H9 (cell line): ENCODE results near the gene EIF4E. TPM values are rescaled to one million over a fixed set of nuclear protein-coding genes. Genes with fewer than 3 reads are reported as not detected.
A peak's percentile ranks its signal among the peaks of the same experiment; 100 is the strongest.

Experiments
- DNase-seq: peaks from one replicate; pipeline ENCODE4 v3.0.0-alpha.2; 2017
- H2AFZ ChIP-seq: one replicate; pipeline ENCODE4 v1.6.1; 2013; ENCODE audit warnings: mild to moderate bottlenecking, low read length, control low read depth, moderate library complexity
- H2AK5ac ChIP-seq: 2 replicates; pipeline ENCODE4 v1.6.1; 2013; ENCODE audit warnings: low read length, control low read depth, mixed read lengths; ENCODE audit not compliant: insufficient read length
- H2BK120ac ChIP-seq: one replicate; pipeline ENCODE4 v1.6.1; 2013; ENCODE audit warnings: low read depth, mild to moderate bottlenecking, low read length, control low read depth, inconsistent platforms; ENCODE audit not compliant: poor library complexity, severe bottlenecking
- H2BK12ac ChIP-seq: 2 replicates; pipeline ENCODE4 v1.6.1; 2013; ENCODE audit warnings: low read length, control low read depth, mixed read lengths, low read depth; ENCODE audit not compliant: insufficient read length
- H2BK15ac ChIP-seq: 2 replicates; pipeline ENCODE4 v1.6.1; 2013; ENCODE audit warnings: low read depth, low read length, control low read depth
- H2BK20ac ChIP-seq: one replicate; pipeline ENCODE4 v1.6.1; 2013; ENCODE audit warnings: low read depth, mild to moderate bottlenecking, low read length, control low read depth, inconsistent platforms; ENCODE audit not compliant: poor library complexity, severe bottlenecking
- H2BK5ac ChIP-seq: 2 replicates; pipeline ENCODE4 v1.6.1; 2013; ENCODE audit warnings: low read length, control low read depth, mixed read lengths; ENCODE audit not compliant: insufficient read length
- H3K14ac ChIP-seq: 2 replicates; pipeline ENCODE4 v1.6.1; 2013; ENCODE audit warnings: low read length, control low read depth; ENCODE audit not compliant: insufficient read depth
- H3K18ac ChIP-seq: 2 replicates; pipeline ENCODE4 v1.6.1; 2013; ENCODE audit warnings: low read depth, mild to moderate bottlenecking, mixed read lengths, low read length, control low read depth; ENCODE audit not compliant: insufficient read length
- H3K23ac ChIP-seq: 2 replicates; pipeline ENCODE4 v1.6.1; 2013; ENCODE audit warnings: low read length, control low read depth, mixed read lengths, low read depth; ENCODE audit not compliant: insufficient read length
- H3K23me2 ChIP-seq: 2 replicates; pipeline ENCODE4 v1.6.1; 2013; ENCODE audit warnings: low read depth, mild to moderate bottlenecking, mixed read lengths, low read length, control low read depth; ENCODE audit not compliant: insufficient read length, poor library complexity, severe bottlenecking
- H3K27ac ChIP-seq: 2 replicates; pipeline ENCODE4 v1.5.1; 2013; ENCODE audit warnings: low read length, control low read depth, mixed read lengths, low read depth; ENCODE audit not compliant: insufficient read length
- H3K27me3 ChIP-seq: 2 replicates; pipeline ENCODE4 v1.6.1; 2013; ENCODE audit warnings: low read length, control low read depth, inconsistent platforms; ENCODE audit not compliant: insufficient read depth
- H3K4ac ChIP-seq: 2 replicates; pipeline ENCODE4 v1.6.1; 2013; ENCODE audit warnings: low read depth, mild to moderate bottlenecking, control low read depth, inconsistent platforms, low read length, moderate library complexity
- H3K4me1 ChIP-seq: 2 replicates; pipeline ENCODE4 v1.6.1; 2013; ENCODE audit warnings: low read length, control low read depth, inconsistent platforms; ENCODE audit not compliant: insufficient read depth
- H3K4me2 ChIP-seq: 2 replicates; pipeline ENCODE4 v1.6.1; 2013; ENCODE audit warnings: low read length, control low read depth, mixed read lengths; ENCODE audit not compliant: insufficient read length, insufficient read depth
- H3K56ac ChIP-seq: 2 replicates; pipeline ENCODE4 v1.6.1; 2013; ENCODE audit warnings: low read depth, mild to moderate bottlenecking, mixed read lengths, low read length, control low read depth; ENCODE audit not compliant: insufficient read length
- H3K79me1 ChIP-seq: 2 replicates; pipeline ENCODE4 v1.6.1; 2013; ENCODE audit warnings: low read depth, mild to moderate bottlenecking, moderate library complexity, low read length, control low read depth, inconsistent platforms; ENCODE audit not compliant: insufficient read depth, poor library complexity, severe bottlenecking
- H3K79me2 ChIP-seq: 2 replicates; pipeline ENCODE4 v1.6.1; 2013; ENCODE audit warnings: low read length, control low read depth, inconsistent platforms; ENCODE audit not compliant: insufficient read depth
- H3K9ac ChIP-seq: 2 replicates; pipeline ENCODE4 v1.6.1; 2013; ENCODE audit warnings: low read length, control low read depth, mixed read lengths; ENCODE audit not compliant: insufficient read length; ENCODE audit errors: extremely low read depth
- H3K9me3 ChIP-seq: one replicate; pipeline ENCODE4 v1.6.1; 2013; ENCODE audit warnings: low read depth, low read length, inconsistent platforms; ENCODE audit not compliant: control insufficient read depth
- H3T11ph ChIP-seq: one replicate; pipeline ENCODE4 v1.6.1; 2013; ENCODE audit warnings: mild to moderate bottlenecking, low read length, control low read depth, inconsistent platforms
- H4K20me1 ChIP-seq: one replicate; pipeline ENCODE4 v1.6.1; 2013; ENCODE audit not compliant: control insufficient read depth, insufficient read length, insufficient read depth
- H4K5ac ChIP-seq: 2 replicates; pipeline ENCODE4 v1.6.1; 2013; ENCODE audit warnings: low read depth, mild to moderate bottlenecking, mixed read lengths, low read length, control low read depth; ENCODE audit not compliant: insufficient read length
- H4K8ac ChIP-seq: replicated peaks from 2 replicates; pipeline ENCODE4 v1.6.1; 2013; ENCODE audit warnings: low read length, control low read depth, mixed read lengths, low read depth; ENCODE audit not compliant: insufficient read length
- H4K91ac ChIP-seq: 2 replicates; pipeline ENCODE4 v1.6.1; 2013; ENCODE audit warnings: low read depth, mild to moderate bottlenecking, moderate library complexity, mixed read lengths, low read length, control low read depth; ENCODE audit not compliant: insufficient read length
- H3K27ac Mint-ChIP-seq, 3 experiments: 2 replicates in 2 of 3; 3 replicates in 1 of 3; pipeline ENCODE4 v1.8.0; 2020 to 2021; ENCODE audit warnings: mixed read lengths in 3 of 3, mild to moderate bottlenecking in 1 of 3, moderate library complexity in 1 of 3
- H3K27me3 Mint-ChIP-seq: 2 replicates; pipeline ENCODE4 v1.8.0; 2021; ENCODE audit warnings: low read depth, mild to moderate bottlenecking, moderate library complexity, mixed read lengths
- H3K36me3 Mint-ChIP-seq, 3 experiments: 2 replicates in 2 of 3; 3 replicates in 1 of 3; pipeline ENCODE4 v1.8.0; 2020 to 2021; ENCODE audit warnings: low read depth in 3 of 3, mixed read lengths in 3 of 3; ENCODE audit not compliant: insufficient read depth in 1 of 3
- H3K4me1 Mint-ChIP-seq, 2 experiments: 2 replicates each; pipeline ENCODE4 v1.8.0; 2020; ENCODE audit warnings: mixed read lengths in 2 of 2
- H3K4me3 Mint-ChIP-seq, 2 experiments: 2 replicates in 1 of 2; 3 replicates in 1 of 2; pipeline ENCODE4 v1.8.0; 2020 to 2021; ENCODE audit warnings: mild to moderate bottlenecking in 2 of 2, mixed read lengths in 2 of 2, moderate library complexity in 1 of 2
- H3K9me3 Mint-ChIP-seq, 2 experiments: 2 replicates in 1 of 2; 3 replicates in 1 of 2; pipeline ENCODE4 v1.8.0; 2020; ENCODE audit warnings: mild to moderate bottlenecking in 2 of 2, mixed read lengths in 2 of 2, moderate library complexity in 1 of 2
- WGBS: extraction: QIAGEN DNeasy Blood & Tissue Kit; methylation state at CpG from one replicate; pipeline ENCODE4 v1.1.7; 2013; ENCODE audit warnings: missing lambda C conversion rate, low lambda C conversion rate, mixed read lengths; ENCODE audit not compliant: insufficient read length; ENCODE audit errors: extremely low coverage; 5-methylcytosine and 5-hydroxymethylcytosine counted together
- total RNA-seq: library from RNA; stranded (reverse); gene quantifications from 2 replicates; pipeline ENCODE4 v1.2.1, GENCODE V29; 2021
- TF ChIP-seq, protein P1 (sequence below): fragments of 200-600 bp; sonication (generic); conservative IDR thresholded peaks from 3 replicates; pipeline ENCODE4 v1.8.0; 2021; ENCODE audit warnings: antibody characterized with exemption, mild to moderate bottlenecking

The EIF4E gene
- total RNA-seq, 1 experiment from 2014 or later: 163 TPM

DNA sequence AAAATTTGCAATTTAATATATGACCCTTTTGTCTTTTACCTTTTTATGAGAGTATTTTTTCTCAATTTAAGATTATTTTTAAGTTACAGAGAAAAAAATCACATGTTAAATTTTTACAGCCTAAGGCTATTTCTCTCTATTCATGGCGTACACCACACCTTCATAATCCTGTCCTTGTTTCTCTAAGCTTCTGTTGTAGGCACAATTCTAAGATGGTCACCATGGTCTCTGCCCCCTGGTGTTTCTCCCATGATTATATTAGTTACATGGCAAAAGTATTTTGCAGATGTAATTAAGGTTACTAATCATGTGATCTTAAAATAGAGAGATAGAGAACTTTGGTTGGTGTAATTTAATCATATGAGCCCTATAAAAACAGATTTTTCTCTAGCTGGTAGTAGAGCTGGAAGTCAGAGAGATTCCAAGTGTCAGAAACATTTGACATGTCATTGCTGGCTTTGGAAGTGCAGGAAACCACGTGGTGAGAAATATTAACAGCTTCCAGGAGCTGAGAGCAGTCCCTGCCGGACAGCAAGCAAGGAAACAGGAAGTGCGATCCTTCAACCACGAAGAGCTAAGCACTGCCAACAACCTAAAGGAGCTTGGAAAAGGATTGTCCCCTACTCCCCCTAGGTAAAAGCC, 89.8 kb downstream of the EIF4E start:
- no peaks in the 10 kb centered on the region for H3K79me1 ChIP-seq
- H3K27me3 ChIP-seq: no peaks in the 10 kb centered on the region
- H2BK20ac ChIP-seq: no peak overlapping the region
- H3K4me1 Mint-ChIP-seq: peaks cover 3 to 4% of the 10 kb centered on the region in 2 experiments; a peak in 2 of 4 replicates
- H3K18ac ChIP-seq: no peak overlapping the region
- H3K23ac ChIP-seq: no peak overlapping the region
- no peak overlapping the region for H3K14ac ChIP-seq
- peaks cover 20 to 21% of the 10 kb centered on the region in 2 experiments for H3K9me3 Mint-ChIP-seq
- no peak overlapping the region for H3K4me3 Mint-ChIP-seq
- H3K27ac Mint-ChIP-seq: no peak overlapping the region
- peaks cover 7 to 24% (median 12%) of the 10 kb centered on the region in 3 experiments; a peak in 5 of 7 replicates for H3K36me3 Mint-ChIP-seq
- H3K27ac ChIP-seq: no peak overlapping the region
- no peak overlapping the region for H2BK5ac ChIP-seq
- peak overlapping the region; percentile 78 for H2AFZ ChIP-seq
- no peak overlapping the region for H4K8ac ChIP-seq
- H3T11ph ChIP-seq: no peak overlapping the region
- no peaks in the 10 kb centered on the region for H3K23me2 ChIP-seq
- H3K79me2 ChIP-seq: no peaks in the 10 kb centered on the region
- H4K91ac ChIP-seq: no peak overlapping the region
- H3K56ac ChIP-seq: no peak overlapping the region
- H4K5ac ChIP-seq: no peak overlapping the region
- no peak overlapping the region for H3K4me2 ChIP-seq
- no CpG with 5 or more reads among the region's 5 CpGs for WGBS
- no peak for DNase-seq
- no peak overlapping the region for H2BK15ac ChIP-seq
- no peak overlapping the region for H2BK12ac ChIP-seq
- H3K9ac ChIP-seq: no peak overlapping the region
- TF ChIP-seq, protein P1, sequence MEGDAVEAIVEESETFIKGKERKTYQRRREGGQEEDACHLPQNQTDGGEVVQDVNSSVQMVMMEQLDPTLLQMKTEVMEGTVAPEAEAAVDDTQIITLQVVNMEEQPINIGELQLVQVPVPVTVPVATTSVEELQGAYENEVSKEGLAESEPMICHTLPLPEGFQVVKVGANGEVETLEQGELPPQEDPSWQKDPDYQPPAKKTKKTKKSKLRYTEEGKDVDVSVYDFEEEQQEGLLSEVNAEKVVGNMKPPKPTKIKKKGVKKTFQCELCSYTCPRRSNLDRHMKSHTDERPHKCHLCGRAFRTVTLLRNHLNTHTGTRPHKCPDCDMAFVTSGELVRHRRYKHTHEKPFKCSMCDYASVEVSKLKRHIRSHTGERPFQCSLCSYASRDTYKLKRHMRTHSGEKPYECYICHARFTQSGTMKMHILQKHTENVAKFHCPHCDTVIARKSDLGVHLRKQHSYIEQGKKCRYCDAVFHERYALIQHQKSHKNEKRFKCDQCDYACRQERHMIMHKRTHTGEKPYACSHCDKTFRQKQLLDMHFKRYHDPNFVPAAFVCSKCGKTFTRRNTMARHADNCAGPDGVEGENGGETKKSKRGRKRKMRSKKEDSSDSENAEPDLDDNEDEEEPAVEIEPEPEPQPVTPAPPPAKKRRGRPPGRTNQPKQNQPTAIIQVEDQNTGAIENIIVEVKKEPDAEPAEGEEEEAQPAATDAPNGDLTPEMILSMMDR: no peak
- H3K9me3 ChIP-seq: no peaks in the 10 kb centered on the region
- no peak overlapping the region for H2BK120ac ChIP-seq
- H3K4ac ChIP-seq: no peak overlapping the region
- no peaks in the 10 kb centered on the region for H3K27me3 Mint-ChIP-seq
- H2AK5ac ChIP-seq: no peak overlapping the region
- no peaks in the 10 kb centered on the region for H3K4me1 ChIP-seq
- no peaks in the 10 kb centered on the region for H4K20me1 ChIP-seq
